COLO668 (cell line): Measurements from ENCODE around the gene QKI.
"Not testable (repeated sequence)": the region's sequence is repeated elsewhere in the genome, so short reads cannot be mapped to it uniquely, and the experiment has no call there.

Source experiments
- DNase-seq: peaks from one replicate; lab custom pipeline; 2025; ENCODE audit not compliant: unreplicated experiment; lab: John Stamatoyannopoulos, UW

Gene QKI

GRCh38 chr6:163572612-163573011, 158.1 kb downstream of the QKI start:
- peak; percentile 14 for DNase-seq

GRCh38 chr6:163573503-163574179, 159.1 kb downstream of the QKI start:
- no peak for DNase-seq

- DNase-seq = no peak
These were observed 161.6 kb downstream of the QKI start for GRCh38 chr6:163576114-163576513.

GRCh38 chr6:163577404-163577803, 162.9 kb downstream of the QKI start:
- DNase-seq = no peak

GRCh38 chr6:163579111-163579879, 164.8 kb downstream of the QKI start:
- no peak for DNase-seq

GRCh38 chr6:163579880-163580295, 165.4 kb downstream of the QKI start:
- DNase-seq = no peak

GRCh38 chr6:163580311-163581030, 166.0 kb downstream of the QKI start:
- no peak for DNase-seq

- no peak for DNase-seq
These were observed 169.0 kb downstream of the QKI start for GRCh38 chr6:163583558-163583957.

- no peak for DNase-seq
These were observed 171.5 kb downstream of the QKI start for GRCh38 chr6:163585932-163586437.

GRCh38 chr6:163586888-163587287, 172.4 kb downstream of the QKI start:
- DNase-seq = no peak

GRCh38 chr6:163588220-163588919, 173.9 kb downstream of the QKI start:
- no peak for DNase-seq

GRCh38 chr6:163589387-163589786, 174.9 kb downstream of the QKI start:
- DNase-seq = no peak

GRCh38 chr6:163590132-163590531, 175.6 kb downstream of the QKI start:
- DNase-seq = not testable (repeated sequence)

GRCh38 chr6:163592872-163593271, 178.4 kb downstream of the QKI start:
- no peak for DNase-seq

- no peak for DNase-seq
These were observed 181.7 kb downstream of the QKI start for GRCh38 chr6:163596174-163596573.

- no peak for DNase-seq
These were observed 184.6 kb downstream of the QKI start for GRCh38 chr6:163599136-163599535.

GRCh38 chr6:163599684-163600083, 185.2 kb downstream of the QKI start:
- no peak for DNase-seq

GRCh38 chr6:163600331-163600730, 185.8 kb downstream of the QKI start:
- DNase-seq = no peak

GRCh38 chr6:163600781-163601180, 186.3 kb downstream of the QKI start:
- DNase-seq = no peak

- no peak for DNase-seq
These were observed 188.3 kb downstream of the QKI start for GRCh38 chr6:163602851-163603250.

GRCh38 chr6:163603395-163603794, 188.9 kb downstream of the QKI start:
- DNase-seq = no peak
